Prostate gland (tissue), 2 donors: ENCODE measurements around the gene DLG2. TPM values are rescaled to one million over a fixed set of nuclear protein-coding genes. Genes with fewer than 3 reads are reported as not detected.
A peak's percentile ranks its signal among the peaks of the same experiment; 100 is the strongest.

ENCODE experiments used
- DNase-seq: peaks from one replicate; pipeline ENCODE4 v3.0.0-alpha.2; 2019; ENCODE audit warnings: low spot score
- H3K27ac ChIP-seq, 2 donors: fragments of 200-600 bp; sonication (generic); 2 replicates each; pipeline ENCODE4 v1.5.1; 2017 to 2019
- H3K27me3 ChIP-seq: fragments of 200-600 bp; sonication (generic); replicated peaks from 2 replicates; pipeline ENCODE4 v1.5.1; 2019; ENCODE audit not compliant: insufficient read depth
- H3K36me3 ChIP-seq, 2 donors: fragments of 200-600 bp; sonication (generic); 1 replicate in 1 of 2; 2 replicates in 1 of 2; pipeline versions ENCODE4 v1.5.1 to v1.8.1; 2017 to 2019
- H3K4me1 ChIP-seq: fragments of 200-600 bp; sonication (generic); replicated peaks from 2 replicates; pipeline ENCODE4 v1.5.1; 2019
- H3K4me3 ChIP-seq, 2 donors: fragments of 200-600 bp; sonication (generic); 2 replicates each; pipeline ENCODE4 v1.5.1; 2017 to 2019
- H3K9me3 ChIP-seq: fragments of 200-600 bp; sonication (generic); 2 replicates; pipeline ENCODE4 v1.5.1; 2017
- POLR2A ChIP-seq: fragments of 450-650 bp; IDR thresholded peaks from one replicate; pipeline ENCODE4 v1.6.1; 2016; ENCODE audit warnings: antibody characterized with exemption, mild to moderate bottlenecking
- POLR2AphosphoS5 ChIP-seq: sonication (generic); formaldehyde crosslinking; IDR thresholded peaks from one replicate; pipeline ENCODE4 v1.6.1; 2017; ENCODE audit warnings: antibody characterized with exemption
- whole genome bisulfite sequencing: methylation state at CpG from one replicate; pipeline ENCODE4 v1.1.5; 2018; 5-methylcytosine and 5-hydroxymethylcytosine counted together
- intact Hi-C: fragments of 100-400 bp; cut with DNase I; formaldehyde crosslinking; loops from one replicate; pipeline ENCODE4 v1.14.2; 2022
- total RNA-seq, 2 donors: library from RNA; depleted of rRNA; stranded (reverse); fragments of >200 nt; gene quantifications; one replicate each; pipeline ENCODE4 v1.1.0, GENCODE V29; 2016
- TF ChIP-seq, protein P1 (sequence below), 4 experiments: fragments of 200-600 bp in 2 of 4; fragments of 450-650 bp in 2 of 4; sonication (generic) in 2 of 4; IDR thresholded peaks; 1 replicate in 3 of 4; 2 replicates in 1 of 4; pipeline ENCODE4 v1.5.1; 2016 to 2019; ENCODE audit warnings: antibody characterized with exemption in 4 of 4, mild to moderate bottlenecking in 2 of 4, moderate library complexity in 2 of 4

The DLG2 gene
- total RNA-seq, 2 donors from 2014 or later, result 9.8 to 16.2 TPM

DNA sequence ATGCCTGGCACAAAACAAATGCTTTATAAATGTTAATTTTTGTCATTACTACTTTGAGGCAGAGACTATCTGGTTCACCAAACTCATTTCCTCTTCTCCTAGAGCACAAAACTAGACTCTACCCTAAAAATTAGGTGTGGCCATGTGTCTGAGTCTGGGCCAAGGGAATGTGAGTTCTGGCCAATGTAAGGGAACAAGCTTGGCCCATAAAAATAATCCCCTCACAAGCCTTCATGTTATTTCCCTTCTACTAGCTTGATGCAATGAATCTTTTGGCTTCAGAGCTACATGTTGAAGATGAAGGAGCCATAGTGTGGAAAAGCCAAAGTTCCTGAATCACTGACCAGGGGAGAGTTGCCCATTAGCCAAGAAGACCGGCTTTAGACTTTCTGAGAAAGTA lies 1934.5 kb downstream of the DLG2 start:
- intact Hi-C loops, result no loop called here
- H3K4me3 ChIP-seq, result no peak overlapping the region
- 52% methylated on average over 1 of the region's 1 CpG for WGBS
- no peaks in the 10 kb centered on the region for H3K36me3 ChIP-seq
- H3K27me3 ChIP-seq, result no peaks in the 10 kb centered on the region
- H3K4me1 ChIP-seq, result no peaks in the 10 kb centered on the region
- no peak overlapping the region for H3K27ac ChIP-seq
- TF ChIP-seq, protein P1, sequence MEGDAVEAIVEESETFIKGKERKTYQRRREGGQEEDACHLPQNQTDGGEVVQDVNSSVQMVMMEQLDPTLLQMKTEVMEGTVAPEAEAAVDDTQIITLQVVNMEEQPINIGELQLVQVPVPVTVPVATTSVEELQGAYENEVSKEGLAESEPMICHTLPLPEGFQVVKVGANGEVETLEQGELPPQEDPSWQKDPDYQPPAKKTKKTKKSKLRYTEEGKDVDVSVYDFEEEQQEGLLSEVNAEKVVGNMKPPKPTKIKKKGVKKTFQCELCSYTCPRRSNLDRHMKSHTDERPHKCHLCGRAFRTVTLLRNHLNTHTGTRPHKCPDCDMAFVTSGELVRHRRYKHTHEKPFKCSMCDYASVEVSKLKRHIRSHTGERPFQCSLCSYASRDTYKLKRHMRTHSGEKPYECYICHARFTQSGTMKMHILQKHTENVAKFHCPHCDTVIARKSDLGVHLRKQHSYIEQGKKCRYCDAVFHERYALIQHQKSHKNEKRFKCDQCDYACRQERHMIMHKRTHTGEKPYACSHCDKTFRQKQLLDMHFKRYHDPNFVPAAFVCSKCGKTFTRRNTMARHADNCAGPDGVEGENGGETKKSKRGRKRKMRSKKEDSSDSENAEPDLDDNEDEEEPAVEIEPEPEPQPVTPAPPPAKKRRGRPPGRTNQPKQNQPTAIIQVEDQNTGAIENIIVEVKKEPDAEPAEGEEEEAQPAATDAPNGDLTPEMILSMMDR (IDR thresholded peaks at IDR 0.05), result no peak
- TF ChIP-seq POLR2A (no peak), POLR2AphosphoS5 (no peak)
- H3K9me3 ChIP-seq, result no peaks in the 10 kb centered on the region
- no peak for DNase-seq

DNA sequence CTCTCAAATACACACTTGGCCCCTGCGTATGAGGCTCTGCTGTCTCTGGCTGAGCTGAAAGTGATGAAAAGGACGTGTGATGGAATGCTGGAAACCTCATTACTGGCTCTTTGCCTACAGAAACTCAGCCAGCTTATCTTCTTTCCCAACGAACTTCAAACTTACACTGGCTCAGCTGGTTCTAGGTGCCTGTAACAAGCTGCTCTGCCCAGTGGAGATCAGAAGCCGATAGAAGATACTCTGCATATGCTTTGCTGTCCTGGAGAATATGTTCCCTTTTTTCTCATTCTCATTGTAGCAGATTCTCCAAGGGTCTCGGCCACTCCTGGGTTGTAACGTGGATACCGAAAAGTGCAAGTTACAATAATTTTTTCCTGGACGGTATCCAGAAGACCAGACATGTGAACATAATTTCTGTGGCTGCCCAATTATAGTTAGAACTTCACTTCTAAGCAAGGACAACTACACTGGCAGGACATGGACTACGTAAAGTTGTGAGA lies 1935.6 kb downstream of the DLG2 start:
- Histone ChIP-seq H3K27me3 (no peaks in the 10 kb centered on the region), H3K4me3 (no peak overlapping the region), H3K9me3 (no peaks in the 10 kb centered on the region), H3K27ac (peak overlapping the region in 1 of 2 donors; percentile 3), H3K36me3 (no peaks in the 10 kb centered on the region), H3K4me1 (no peaks in the 10 kb centered on the region)
- WGBS, result 27% methylated on average over 9 of the region's 9 CpGs
- intact Hi-C loops, result no loop called here
- DNase-seq, result peak; percentile 56
- TF ChIP-seq POLR2AphosphoS5, result peak; percentile 59
- no peak for TF ChIP-seq POLR2A
- TF ChIP-seq, protein P1 (IDR thresholded peaks at IDR 0.05), result no peak

DNA sequence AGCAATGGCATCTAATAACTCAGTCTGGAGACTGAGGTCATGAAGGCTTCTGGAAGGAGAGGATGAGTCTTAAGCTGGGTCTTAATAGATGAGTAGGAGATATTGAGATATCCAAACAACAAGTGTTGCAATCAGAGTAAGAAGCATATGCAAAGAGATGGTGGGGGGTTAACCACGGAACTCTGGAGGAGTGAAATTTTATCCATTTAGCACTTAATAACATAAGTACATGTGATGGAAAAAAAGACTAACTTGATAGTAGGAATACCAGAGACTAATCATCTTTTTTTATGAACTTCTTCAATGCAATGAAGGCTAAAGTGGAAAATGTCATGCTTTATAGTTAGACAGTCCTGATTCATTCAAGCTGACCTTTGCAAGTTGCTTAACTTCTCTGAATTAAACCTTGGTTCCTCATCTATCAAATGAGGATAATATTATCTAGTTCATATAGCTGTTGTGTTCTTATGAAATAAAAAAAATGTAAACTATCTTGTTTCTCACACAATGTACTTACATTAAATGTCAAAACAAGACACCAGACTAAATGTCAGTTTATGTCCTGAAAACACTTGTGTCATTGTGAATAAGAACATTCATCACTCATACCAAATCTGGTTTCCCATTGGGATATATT lies 1937.9 kb downstream of the DLG2 start:
- no peak for DNase-seq
- H3K27ac ChIP-seq, result no peak overlapping the region
- H3K27me3 ChIP-seq, result no peaks in the 10 kb centered on the region
- H3K9me3 ChIP-seq, result no peaks in the 10 kb centered on the region
- H3K36me3 ChIP-seq, result no peaks in the 10 kb centered on the region
- H3K4me1 ChIP-seq, result no peaks in the 10 kb centered on the region
- TF ChIP-seq, protein P1 (IDR thresholded peaks at IDR 0.05), result no peak
- no peak for TF ChIP-seq POLR2A
- no peak overlapping the region for H3K4me3 ChIP-seq
- WGBS, result 86% methylated on average over 1 of the region's 1 CpG
- intact Hi-C loops, result no loop called here

DNA sequence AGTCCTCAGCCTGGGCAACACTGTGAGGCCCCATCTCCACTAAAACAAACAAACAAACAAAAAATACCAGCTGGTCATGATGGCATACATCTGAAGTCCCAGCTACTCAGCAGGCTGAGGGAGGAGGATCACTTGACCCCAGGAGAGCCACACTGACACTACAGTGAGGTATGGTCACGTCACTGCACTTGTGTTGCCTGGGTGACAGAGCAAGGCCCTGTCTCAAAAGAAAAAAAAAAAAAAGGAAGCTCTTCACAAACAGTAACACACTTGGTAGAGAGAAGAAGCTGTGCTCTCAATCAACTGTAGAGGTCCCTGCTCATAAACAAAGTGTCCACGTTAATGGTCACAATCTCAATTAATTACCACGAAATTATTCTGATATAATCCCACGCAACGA lies 1939.4 kb downstream of the DLG2 start:
- intact Hi-C loops, result no loop called here
- 88% methylated on average over 5 of the region's 5 CpGs for WGBS

More for the DNA sequence above, 1939.4 kb downstream of the DLG2 start:
- Histone ChIP-seq H3K36me3 (no peaks in the 10 kb centered on the region), H3K4me3 (no peak overlapping the region), H3K9me3 (no peaks in the 10 kb centered on the region), H3K4me1 (no peaks in the 10 kb centered on the region), H3K27me3 (no peaks in the 10 kb centered on the region), H3K27ac (no peak overlapping the region)
- DNase-seq, result no peak
- TF ChIP-seq, protein P1 (IDR thresholded peaks at IDR 0.05), result no peak
- TF ChIP-seq POLR2AphosphoS5 (no peak), POLR2A (no peak)
